IMR-90 (cell line): Measurements from ENCODE around the gene IFT52.

Source experiments
- RCOR1 ChIP-seq: IDR thresholded peaks from 2 replicates; pipeline ENCODE4 v1.6.1; 2012; ENCODE audit warnings: mild to moderate bottlenecking, low read length, improper control_type of control experiment; ENCODE audit not compliant: insufficient replicate concordance
- TF ChIP-seq, protein P1 (sequence below): conservative IDR thresholded peaks from 2 replicates; pipeline ENCODE4 v1.5.1; 2012; ENCODE audit warnings: mild to moderate bottlenecking, low read depth, low read length, improper control_type of control experiment

DNA sequence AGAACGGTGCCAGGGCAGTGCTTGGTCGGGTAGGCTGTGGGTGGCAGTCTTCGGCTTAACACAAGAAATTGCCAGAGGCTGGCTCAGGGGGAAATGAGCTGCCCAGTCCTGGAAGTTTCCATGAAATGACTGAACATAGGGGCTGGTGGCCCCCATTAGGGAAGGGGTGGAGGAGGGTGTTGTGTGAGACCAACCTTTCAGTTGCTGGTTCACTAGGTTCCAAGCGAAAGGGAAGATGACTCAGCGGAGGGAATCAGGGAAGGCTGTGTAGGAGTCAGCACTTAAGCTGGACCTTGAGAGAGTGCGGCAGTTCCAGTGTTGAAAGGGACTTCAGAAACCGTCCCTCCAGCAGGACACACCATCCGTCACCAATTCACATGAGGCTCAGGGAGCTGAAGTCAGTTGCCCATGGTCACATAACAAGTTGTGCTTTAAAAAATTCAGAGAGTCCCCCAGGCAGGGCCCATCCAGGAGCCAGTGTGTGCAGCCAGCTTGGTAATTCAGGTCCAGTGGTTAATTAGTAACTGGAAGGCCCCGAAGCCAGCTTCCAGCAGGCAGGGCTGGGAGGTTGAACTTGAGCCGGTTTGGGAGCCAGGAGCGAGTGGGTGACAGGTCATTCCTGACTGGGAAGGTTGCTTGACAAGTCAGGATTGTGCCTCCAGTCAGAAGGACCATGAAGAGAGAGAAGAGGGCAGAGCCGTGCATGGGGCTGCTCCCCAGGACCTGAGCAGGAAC lies 32.2 kb upstream of the IFT52 start, which contains the start of gene SGK2:
- TF ChIP-seq, protein P1, sequence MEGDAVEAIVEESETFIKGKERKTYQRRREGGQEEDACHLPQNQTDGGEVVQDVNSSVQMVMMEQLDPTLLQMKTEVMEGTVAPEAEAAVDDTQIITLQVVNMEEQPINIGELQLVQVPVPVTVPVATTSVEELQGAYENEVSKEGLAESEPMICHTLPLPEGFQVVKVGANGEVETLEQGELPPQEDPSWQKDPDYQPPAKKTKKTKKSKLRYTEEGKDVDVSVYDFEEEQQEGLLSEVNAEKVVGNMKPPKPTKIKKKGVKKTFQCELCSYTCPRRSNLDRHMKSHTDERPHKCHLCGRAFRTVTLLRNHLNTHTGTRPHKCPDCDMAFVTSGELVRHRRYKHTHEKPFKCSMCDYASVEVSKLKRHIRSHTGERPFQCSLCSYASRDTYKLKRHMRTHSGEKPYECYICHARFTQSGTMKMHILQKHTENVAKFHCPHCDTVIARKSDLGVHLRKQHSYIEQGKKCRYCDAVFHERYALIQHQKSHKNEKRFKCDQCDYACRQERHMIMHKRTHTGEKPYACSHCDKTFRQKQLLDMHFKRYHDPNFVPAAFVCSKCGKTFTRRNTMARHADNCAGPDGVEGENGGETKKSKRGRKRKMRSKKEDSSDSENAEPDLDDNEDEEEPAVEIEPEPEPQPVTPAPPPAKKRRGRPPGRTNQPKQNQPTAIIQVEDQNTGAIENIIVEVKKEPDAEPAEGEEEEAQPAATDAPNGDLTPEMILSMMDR = no peak
- no peak for TF ChIP-seq RCOR1
